ENCODE data around the gene ARRB1.
A peak's percentile ranks its signal among the peaks of the same experiment; 100 is the strongest.

ARRB1 gene

DNA sequence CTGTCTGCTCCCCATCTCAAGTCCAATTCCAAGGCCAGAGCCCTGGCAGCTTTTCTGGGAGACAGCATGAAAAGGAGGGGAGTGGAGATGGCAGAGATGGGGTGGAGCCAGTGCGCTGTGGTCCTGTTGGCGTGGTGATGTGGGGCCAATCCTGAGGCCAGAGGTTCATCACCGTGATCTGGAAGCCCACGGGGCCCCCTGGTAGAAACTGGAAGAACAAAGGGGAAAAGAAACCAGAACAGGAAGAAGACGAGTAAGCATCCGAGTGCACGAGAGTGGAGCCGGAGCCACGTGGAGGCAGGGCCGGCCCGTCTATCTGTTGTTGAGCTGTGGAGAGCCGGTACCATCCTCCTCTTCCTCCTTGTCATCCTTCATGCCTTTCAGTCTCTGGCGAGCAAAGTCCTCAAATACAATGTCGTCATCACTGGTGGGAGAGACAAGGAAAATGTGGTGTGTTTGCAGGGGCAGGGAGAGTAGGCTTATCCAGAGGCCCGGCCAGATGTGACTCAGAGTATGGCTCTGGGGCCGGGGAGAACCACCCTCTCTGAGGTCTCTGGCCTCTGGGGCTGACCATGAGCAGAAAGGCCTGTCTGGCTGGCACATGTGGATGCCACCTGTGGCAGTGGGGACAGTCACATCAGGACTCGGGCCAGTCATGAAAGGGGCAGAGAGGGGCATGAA lies 85.5 kb downstream of the ARRB1 start:
- no peaks in the 10 kb centered on the region for H3K27me3 ChIP-seq
- TF ChIP-seq Cebpa-rat (IDR thresholded peaks at IDR 0.05) = no peak
- H3K27ac ChIP-seq = peak overlapping the region; percentile 32; the same call in 1 of the 2 replicates
- H3K9me3 ChIP-seq = no peaks in the 10 kb centered on the region
- H3K9ac ChIP-seq = no peak overlapping the region
- no peak overlapping the region for H3K4me3 ChIP-seq
- peak overlapping the region; percentile 38 for H3K4me2 ChIP-seq
- no peaks in the 10 kb centered on the region for H4K20me1 ChIP-seq
- peaks cover 48% of the 10 kb centered on the region for H3K4me1 ChIP-seq
- H3K36me3 ChIP-seq = peaks cover 50% of the 10 kb centered on the region

DNA sequence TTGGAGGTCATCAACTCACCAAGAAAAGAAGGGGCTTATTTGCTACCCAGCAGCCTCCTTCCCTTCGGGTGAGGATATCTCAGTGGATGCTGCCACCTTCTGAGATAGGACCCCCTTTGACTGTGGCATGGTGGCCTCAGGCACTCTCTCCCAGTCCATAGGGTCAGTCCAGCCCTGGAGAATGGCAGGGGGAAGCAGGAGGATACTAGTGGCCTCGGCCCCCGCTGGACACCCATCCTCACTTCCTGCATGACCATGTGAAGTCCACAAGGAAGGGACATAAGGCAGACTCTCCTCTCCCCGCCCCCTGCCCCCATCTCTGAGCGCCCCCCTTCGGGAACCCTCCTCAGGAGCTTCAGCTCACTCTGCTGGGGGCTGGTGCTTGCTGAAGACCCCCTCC lies 86.5 kb downstream of the ARRB1 start:
- TF ChIP-seq Cebpa-rat (IDR thresholded peaks at IDR 0.05) = no peak
- Histone ChIP-seq H3K36me3 (peaks cover 40% of the 10 kb centered on the region), H3K9ac (no peak overlapping the region), H3K9me3 (no peaks in the 10 kb centered on the region), H3K4me1 (peaks cover 56% of the 10 kb centered on the region), H4K20me1 (no peaks in the 10 kb centered on the region), H3K27ac (no peak overlapping the region), H3K27me3 (no peaks in the 10 kb centered on the region), H3K4me3 (no peak overlapping the region), H3K4me2 (peak overlapping the region; percentile 43)

DNA sequence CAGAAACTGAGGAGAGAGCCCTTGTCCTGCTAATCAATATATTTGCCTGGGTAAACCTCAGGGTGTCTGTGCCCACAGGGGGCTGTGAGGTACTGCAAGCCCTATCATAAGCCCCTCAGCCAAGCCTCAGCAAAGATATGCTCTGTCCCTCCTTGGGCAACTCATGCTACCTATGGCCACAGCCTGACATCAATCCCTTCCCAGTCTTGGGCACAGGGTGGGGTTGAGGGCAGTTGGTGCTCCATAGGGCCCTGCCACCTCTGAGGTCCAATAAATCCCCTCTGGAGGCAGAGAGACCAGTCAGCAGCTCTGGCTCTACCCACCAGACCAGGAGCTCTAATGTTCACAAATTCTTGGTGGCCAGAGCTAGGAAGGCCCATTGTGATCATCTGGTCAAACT lies 87.1 kb downstream of the ARRB1 start:
- Histone ChIP-seq H3K9ac (0 out of 2 replicates have a peak overlapping the region, but pooled peaks have one; percentile 9), H3K36me3 (peaks cover 34% of the 10 kb centered on the region), H4K20me1 (no peaks in the 10 kb centered on the region), H3K4me1 (peaks cover 56% of the 10 kb centered on the region), H3K9me3 (no peaks in the 10 kb centered on the region), H3K4me2 (peak overlapping the region; percentile 43), H3K27me3 (no peaks in the 10 kb centered on the region), H3K27ac (peak overlapping the region; percentile 33; the same call in 1 of the 2 replicates), H3K4me3 (no peak overlapping the region)
- no peak for TF ChIP-seq Cebpa-rat (IDR thresholded peaks at IDR 0.05)

DNA sequence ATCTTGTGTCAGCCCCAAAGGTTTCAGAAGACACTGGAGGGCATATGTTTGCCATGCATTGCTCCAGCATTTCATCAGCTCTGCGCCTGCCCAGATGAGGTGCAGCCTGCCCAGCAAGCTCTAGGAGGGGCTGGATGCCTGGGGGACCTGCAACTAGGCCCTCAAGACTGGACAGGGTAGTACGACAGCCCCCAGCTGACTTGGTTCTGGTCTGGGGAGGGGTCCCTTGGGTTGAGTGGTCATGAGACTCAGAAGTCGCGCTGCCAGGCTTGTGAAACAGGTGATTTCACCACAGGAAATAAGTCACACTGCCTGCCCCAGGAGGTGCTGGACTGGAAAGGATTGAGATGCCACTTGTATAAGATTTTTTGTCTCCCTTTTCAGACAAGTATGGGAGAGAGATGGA lies 87.5 kb downstream of the ARRB1 start:
- Histone ChIP-seq H3K27ac (no peak overlapping the region), H3K9ac (0 out of 2 replicates have a peak overlapping the region, but pooled peaks have one; percentile 9), H3K4me2 (peak overlapping the region; percentile 43), H3K9me3 (no peaks in the 10 kb centered on the region), H4K20me1 (no peaks in the 10 kb centered on the region), H3K27me3 (no peaks in the 10 kb centered on the region), H3K4me3 (no peak overlapping the region), H3K4me1 (peaks cover 56% of the 10 kb centered on the region), H3K36me3 (peaks cover 30% of the 10 kb centered on the region)
- TF ChIP-seq Cebpa-rat (IDR thresholded peaks at IDR 0.05) = no peak

DNA sequence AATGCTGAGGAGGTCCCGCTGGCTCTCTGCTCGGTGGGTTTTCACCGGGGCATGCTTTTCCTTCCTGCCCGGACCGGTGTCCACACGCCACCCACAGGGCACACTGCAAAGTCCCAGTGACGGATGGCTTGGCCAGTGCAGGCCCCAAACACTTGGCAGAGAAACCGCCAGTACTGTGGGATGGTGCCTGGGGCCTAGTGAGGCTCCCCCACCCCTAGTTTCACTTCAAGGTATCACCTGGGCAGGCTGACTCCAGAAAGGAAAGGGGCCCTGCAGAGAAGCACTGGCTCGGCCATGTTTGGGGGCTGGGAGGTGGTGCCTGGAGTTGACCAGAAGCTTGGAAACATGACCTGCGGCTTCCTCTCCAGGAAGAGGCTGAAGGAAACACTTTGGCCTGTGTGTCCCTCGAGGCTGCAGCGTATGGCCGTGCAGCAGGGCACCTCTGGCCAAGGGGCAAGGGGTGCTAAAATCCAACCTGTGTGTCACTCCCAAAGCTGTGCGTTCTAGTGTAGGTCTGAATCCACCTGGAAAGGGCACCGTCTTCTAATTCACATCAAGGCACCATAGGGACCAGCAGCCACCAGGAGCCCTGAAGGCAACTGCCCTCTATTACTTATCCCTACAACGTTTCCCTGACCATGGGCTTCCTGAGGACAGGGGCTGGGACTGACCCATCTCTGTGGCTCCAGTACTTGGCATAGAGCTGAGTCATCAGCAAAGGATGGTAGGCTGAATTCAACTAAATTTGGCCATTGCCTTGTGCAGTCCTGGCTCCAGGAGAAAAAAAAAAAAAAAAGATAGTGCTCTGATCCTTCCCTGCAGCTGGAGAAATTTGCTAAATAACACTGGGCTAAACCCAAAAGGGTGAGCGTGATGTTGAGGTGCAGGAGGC lies 88.3 kb downstream of the ARRB1 start:
- no peak overlapping the region for H3K9ac ChIP-seq
- no peak for TF ChIP-seq Cebpa-rat (IDR thresholded peaks at IDR 0.05)
- no peak overlapping the region for H3K27ac ChIP-seq

DNA sequence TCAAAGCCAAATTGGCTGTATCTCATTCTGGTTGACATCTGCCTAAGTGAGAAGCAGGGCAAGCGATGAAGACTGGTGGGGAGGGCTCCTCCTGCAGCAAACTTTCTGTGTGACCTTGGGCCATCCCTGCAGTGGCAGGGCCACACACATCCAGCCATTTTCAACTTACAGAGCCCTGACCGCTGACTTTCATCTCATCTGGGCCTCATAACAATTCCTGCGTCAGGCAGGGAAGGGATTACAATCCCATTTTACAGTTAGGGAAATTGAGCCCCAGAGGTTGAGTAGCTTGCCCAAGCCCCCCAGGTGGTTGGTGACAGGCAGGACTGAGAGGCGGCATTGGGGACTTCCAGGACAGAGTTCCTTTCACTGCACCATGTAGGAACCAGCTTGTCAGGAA lies 89.0 kb downstream of the ARRB1 start:
- Histone ChIP-seq H4K20me1 (no peaks in the 10 kb centered on the region), H3K27ac (no peak overlapping the region), H3K4me1 (peaks cover 56% of the 10 kb centered on the region), H3K4me2 (no peak overlapping the region), H3K9me3 (no peaks in the 10 kb centered on the region), H3K9ac (no peak overlapping the region), H3K27me3 (no peaks in the 10 kb centered on the region), H3K36me3 (peaks cover 21% of the 10 kb centered on the region), H3K4me3 (no peak overlapping the region)
- no peak for TF ChIP-seq Cebpa-rat (IDR thresholded peaks at IDR 0.05)

More for the DNA sequence above, 88.3 kb downstream of the ARRB1 start:
- Histone ChIP-seq H3K4me3 (no peak overlapping the region), H3K27me3 (no peaks in the 10 kb centered on the region), H3K4me1 (peaks cover 56% of the 10 kb centered on the region), H3K36me3 (peaks cover 23% of the 10 kb centered on the region), H3K4me2 (peak overlapping the region; percentile 43; the same call in 1 of the 2 replicates), H3K9me3 (no peaks in the 10 kb centered on the region), H4K20me1 (no peaks in the 10 kb centered on the region)

DNA sequence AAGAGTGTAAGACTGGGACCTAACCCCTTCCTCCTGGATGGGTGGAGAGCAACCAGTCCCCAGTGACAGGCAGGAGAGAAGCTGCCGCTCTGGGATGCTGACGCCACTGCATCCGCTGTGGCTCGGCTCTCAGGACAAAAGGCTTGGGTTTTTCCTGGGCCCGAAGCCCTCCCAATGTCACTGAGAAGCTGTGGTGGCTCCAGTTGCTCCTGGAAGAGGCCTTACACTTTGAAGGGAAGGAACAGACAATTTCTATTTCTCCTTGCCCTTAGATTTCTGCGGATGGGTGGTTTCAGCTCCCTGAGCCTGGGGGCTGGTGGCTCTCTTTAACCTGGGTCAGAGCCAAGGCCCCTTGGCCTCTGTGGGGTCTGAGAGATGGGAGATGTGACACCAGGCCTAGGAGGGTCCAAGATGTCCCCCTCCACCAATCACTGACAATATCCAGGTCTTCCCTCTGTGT lies 89.5 kb downstream of the ARRB1 start:
- H3K9ac ChIP-seq = no peak overlapping the region
- no peaks in the 10 kb centered on the region for H3K9me3 ChIP-seq
- no peaks in the 10 kb centered on the region for H3K27me3 ChIP-seq
- H3K36me3 ChIP-seq = peaks cover 17% of the 10 kb centered on the region
- no peak for TF ChIP-seq Cebpa-rat (IDR thresholded peaks at IDR 0.05)
- no peaks in the 10 kb centered on the region for H4K20me1 ChIP-seq
- H3K4me2 ChIP-seq = peak overlapping the region; percentile 17; the same call in 1 of the 2 replicates
- H3K27ac ChIP-seq = no peak overlapping the region
- peaks cover 56% of the 10 kb centered on the region for H3K4me1 ChIP-seq
- no peak overlapping the region for H3K4me3 ChIP-seq

DNA sequence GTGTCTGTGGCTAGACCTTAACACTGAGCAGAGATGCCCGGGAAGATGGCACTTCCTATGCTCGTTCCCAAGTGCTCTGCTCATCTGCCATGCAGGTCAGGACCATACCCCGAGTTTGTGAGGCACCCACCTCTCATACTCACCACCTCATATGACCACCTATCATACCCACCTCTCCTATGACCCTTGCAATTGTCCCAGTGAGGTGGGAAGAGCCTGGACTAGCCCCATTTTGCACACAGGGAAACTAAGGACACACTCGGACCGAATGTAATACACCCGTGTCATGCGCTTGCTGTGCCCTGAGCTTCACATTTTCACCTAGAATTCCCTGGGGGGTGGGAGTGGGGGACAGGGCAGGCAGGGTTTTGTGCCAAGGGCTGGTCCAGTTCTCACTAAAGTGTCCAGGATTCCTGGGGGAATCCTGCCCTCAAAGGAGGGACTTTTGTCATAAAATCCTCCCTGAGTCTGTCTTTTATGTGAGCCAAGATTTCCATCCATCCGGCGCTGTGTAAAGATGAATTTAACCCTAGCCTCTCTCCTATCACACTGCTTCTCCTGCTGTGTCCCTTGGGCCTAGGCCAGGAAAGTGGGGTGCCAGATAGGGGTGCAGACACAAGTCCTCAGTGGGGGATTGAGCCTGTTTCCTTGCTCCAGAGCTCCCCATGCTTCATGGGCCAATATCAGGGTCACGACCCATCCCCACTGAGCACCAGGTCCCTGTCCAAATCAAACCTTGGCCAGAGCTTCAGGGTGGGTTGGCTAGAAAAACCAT lies 90.9 kb downstream of the ARRB1 start:
- Histone ChIP-seq H3K4me2 (peak overlapping the region; percentile 17), H3K27ac (no peak overlapping the region), H3K4me1 (peaks cover 44% of the 10 kb centered on the region), H4K20me1 (no peaks in the 10 kb centered on the region), H3K36me3 (peaks cover 3% of the 10 kb centered on the region), H3K9ac (no peak overlapping the region), H3K9me3 (no peaks in the 10 kb centered on the region), H3K27me3 (no peaks in the 10 kb centered on the region), H3K4me3 (no peak overlapping the region)
- no peak for TF ChIP-seq Cebpa-rat (IDR thresholded peaks at IDR 0.05)

DNA sequence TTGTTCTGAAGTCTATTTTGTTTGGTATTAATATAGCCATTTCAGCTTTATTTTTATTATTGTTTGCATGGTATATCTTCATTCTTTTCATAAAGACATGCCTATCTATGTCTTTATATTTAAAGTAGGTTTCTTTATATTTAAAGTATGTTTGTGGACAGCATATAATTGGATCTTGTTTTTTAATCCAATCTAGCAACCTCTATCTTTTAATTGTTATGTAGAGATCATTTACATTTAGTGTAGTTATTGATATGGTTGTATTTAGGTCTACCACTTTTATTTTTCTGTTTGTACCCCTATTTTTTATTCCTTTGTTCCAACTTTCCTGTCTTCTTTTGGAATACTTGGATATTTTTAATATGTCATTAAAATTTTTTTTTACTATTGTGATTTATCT lies 97.1 kb downstream of the ARRB1 start:
- no peaks in the 10 kb centered on the region for H3K36me3 ChIP-seq
- H3K9ac ChIP-seq = no peak overlapping the region
- no peak overlapping the region for H3K4me3 ChIP-seq
- H3K27ac ChIP-seq = no peak overlapping the region
- no peaks in the 10 kb centered on the region for H3K27me3 ChIP-seq
- H4K20me1 ChIP-seq = no peaks in the 10 kb centered on the region
- peaks cover 10% of the 10 kb centered on the region for H3K9me3 ChIP-seq
- H3K4me2 ChIP-seq = no peak overlapping the region
- no peaks in the 10 kb centered on the region for H3K4me1 ChIP-seq
- no peak for TF ChIP-seq Cebpa-rat (IDR thresholded peaks at IDR 0.05)

All from BLaER1 (cell line).